ENCODE results near the gene DAAM1.

Gene DAAM1

DNA sequence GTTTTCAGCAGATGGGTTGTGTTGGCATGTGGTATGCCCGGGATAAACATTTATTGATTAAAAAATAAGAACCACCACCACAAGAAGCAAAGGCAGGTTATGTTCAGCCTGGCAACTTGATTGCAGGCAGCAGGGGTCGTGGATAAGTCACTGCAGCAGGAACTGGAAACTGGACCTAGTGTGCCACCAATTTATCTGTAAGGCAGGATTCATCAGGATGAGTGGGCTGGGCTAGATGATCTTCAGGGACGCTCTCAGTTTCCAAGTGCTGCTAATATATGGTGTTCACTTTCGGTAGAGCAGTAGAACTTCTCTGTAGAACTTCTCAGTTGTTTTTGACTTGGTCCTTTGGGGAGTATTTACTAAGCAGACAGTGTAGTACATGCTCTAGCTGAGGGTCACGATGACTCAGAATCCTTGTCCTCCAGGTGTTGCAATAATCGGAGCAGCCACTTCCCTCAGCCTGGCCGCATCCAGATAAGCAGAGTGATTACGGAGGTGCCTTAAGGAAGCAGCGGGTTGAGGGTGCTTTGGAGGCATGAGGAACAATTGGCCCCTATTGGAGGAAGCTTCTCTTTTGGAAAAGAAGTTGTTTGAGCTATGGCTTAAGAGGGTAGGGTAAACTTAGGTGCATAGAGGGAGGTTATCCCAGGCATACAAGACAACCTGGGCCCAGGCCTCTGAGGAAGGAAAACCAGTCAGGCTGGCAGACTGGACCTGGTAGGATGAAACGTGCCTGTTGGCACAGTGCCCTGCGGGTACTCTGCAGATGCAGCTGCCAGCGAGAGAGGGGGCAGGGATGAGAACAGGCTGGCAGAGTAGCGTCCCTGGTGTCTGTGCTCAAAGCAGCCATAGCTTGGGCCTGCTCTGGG is 172.7 kb downstream of the DAAM1 start:
- Mint-ChIP-seq H3K27ac (no peak overlapping the region), H3K27me3 (no peaks in the 10 kb centered on the region), H3K36me3 (peaks cover 27% of the 10 kb centered on the region), H3K4me3 (no peak overlapping the region), H3K4me1 (ENCODE audit: low read depth) (peaks cover 4% of the 10 kb centered on the region), H3K9me3 (ENCODE audit: low read depth) (no peaks in the 10 kb centered on the region)

DNA sequence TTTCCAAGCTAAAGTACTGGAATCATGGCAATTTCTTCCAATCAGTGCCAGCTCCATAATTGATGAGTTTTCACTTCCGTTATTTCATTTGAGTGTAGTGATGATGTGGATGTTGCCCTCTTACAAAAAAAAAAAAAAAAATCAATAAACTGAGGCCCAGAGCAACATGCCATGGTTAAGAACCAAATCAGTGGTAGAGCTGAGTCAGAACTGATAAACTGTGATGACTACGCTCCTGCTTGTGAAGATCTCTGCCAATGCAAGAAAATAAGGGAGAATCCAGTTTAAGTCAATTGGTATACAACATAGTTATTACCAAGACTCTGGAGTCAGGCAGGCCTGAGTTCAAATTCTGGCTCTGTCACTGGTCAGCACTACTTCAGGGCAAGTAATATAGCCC is 174.0 kb downstream of the DAAM1 start:
- no peaks in the 10 kb centered on the region for H3K27me3 Mint-ChIP-seq
- no peak overlapping the region for H3K27ac Mint-ChIP-seq
- peaks cover 22% of the 10 kb centered on the region for H3K36me3 Mint-ChIP-seq
- H3K4me3 Mint-ChIP-seq = no peak overlapping the region
- peaks cover 4% of the 10 kb centered on the region for H3K4me1 Mint-ChIP-seq (ENCODE audit: low read depth)
- no peaks in the 10 kb centered on the region for H3K9me3 Mint-ChIP-seq (ENCODE audit: low read depth)

GRCh38 chr14:59363531-59364226 is 175.2 kb downstream of the DAAM1 start:
- Mint-ChIP-seq H3K9me3 (ENCODE audit: low read depth) (no peaks in the 10 kb centered on the region), H3K27ac (no peak overlapping the region), H3K27me3 (no peaks in the 10 kb centered on the region), H3K36me3 (peaks cover 27% of the 10 kb centered on the region), H3K4me3 (no peak overlapping the region), H3K4me1 (ENCODE audit: low read depth) (peaks cover 4% of the 10 kb centered on the region)

GRCh38 chr14:59370158-59370742 is 181.8 kb downstream of the DAAM1 start:
- H3K27me3 Mint-ChIP-seq = peaks cover 1% of the 10 kb centered on the region
- H3K9me3 Mint-ChIP-seq (ENCODE audit: low read depth) = no peaks in the 10 kb centered on the region
- H3K27ac Mint-ChIP-seq = no peak overlapping the region
- no peak overlapping the region for H3K4me3 Mint-ChIP-seq
- H3K4me1 Mint-ChIP-seq (ENCODE audit: low read depth) = no peaks in the 10 kb centered on the region
- H3K36me3 Mint-ChIP-seq = peaks cover 14% of the 10 kb centered on the region

DNA sequence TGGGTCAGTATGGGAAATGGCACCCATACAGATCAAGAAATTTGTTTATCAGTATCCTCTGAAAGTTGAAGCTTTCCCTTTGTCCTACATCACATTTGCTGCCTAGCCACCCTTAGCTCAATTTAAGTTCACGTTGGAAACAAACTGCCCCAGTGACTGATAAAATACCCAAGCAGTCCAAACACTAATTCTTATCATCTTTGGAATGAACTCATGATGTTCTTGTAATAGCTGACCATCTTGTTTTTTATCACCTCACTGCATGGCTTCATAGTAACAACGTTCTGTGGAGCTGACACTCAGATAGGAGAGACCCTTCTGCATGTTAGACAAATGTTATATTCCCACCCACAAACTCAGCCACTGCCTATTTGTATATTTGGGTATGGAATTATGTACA is 183.3 kb downstream of the DAAM1 start:
- Mint-ChIP-seq H3K4me1 (ENCODE audit: low read depth) (no peaks in the 10 kb centered on the region), H3K36me3 (peaks cover 12% of the 10 kb centered on the region), H3K9me3 (ENCODE audit: low read depth) (no peaks in the 10 kb centered on the region), H3K27ac (no peak overlapping the region), H3K4me3 (no peak overlapping the region), H3K27me3 (peaks cover 3% of the 10 kb centered on the region)

GRCh38 chr14:59374048-59374447 is 185.6 kb downstream of the DAAM1 start:
- Mint-ChIP-seq H3K36me3 (peaks cover 1% of the 10 kb centered on the region), H3K27ac (no peak overlapping the region), H3K27me3 (peaks cover 4% of the 10 kb centered on the region), H3K4me1 (ENCODE audit: low read depth) (no peaks in the 10 kb centered on the region), H3K9me3 (ENCODE audit: low read depth) (no peaks in the 10 kb centered on the region), H3K4me3 (no peak overlapping the region)

DNA sequence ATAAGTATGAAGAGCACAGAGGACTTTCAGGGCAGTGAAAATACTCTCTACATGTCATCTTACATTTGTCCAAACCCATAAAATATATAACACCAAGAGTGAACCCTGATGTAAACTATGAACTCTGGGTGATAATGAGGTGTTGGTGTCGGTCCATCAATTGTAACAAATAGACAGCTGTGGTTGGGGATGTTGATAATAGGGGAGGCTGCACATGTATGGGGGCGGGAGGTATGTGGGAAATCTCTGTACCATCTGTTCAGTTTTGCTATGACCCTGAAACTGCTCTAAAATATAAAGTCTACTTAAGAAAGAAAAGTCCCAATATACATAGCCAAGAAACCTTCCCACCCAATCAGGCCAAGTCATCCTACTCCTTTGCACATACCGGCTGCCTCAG is 188.2 kb downstream of the DAAM1 start:
- Mint-ChIP-seq H3K27me3 (peaks cover 9% of the 10 kb centered on the region), H3K36me3 (no peaks in the 10 kb centered on the region), H3K4me1 (ENCODE audit: low read depth) (no peaks in the 10 kb centered on the region), H3K9me3 (ENCODE audit: low read depth) (no peaks in the 10 kb centered on the region), H3K4me3 (no peak overlapping the region), H3K27ac (no peak overlapping the region)

DNA sequence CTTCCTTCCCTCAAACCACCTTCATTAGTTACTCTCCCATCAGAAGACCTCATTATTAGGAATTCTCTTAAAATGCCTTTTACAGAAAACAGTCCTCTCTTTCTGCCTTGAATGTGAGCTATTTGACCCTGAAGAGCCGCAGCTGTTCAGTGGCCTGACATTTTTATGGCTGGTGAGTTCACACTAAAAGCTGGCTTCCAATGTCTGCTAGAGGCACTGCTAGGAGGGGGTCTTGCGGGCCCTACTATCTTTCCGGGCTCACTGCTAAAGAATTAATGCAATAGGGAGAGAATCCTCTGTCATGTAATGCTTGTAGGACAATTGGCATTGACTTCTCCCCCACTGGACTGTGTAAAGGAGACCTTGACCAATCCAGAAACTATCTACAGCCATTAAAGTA is 189.0 kb downstream of the DAAM1 start:
- Mint-ChIP-seq H3K36me3 (no peaks in the 10 kb centered on the region), H3K27me3 (peaks cover 9% of the 10 kb centered on the region), H3K27ac (no peak overlapping the region), H3K9me3 (ENCODE audit: low read depth) (peaks cover 4% of the 10 kb centered on the region), H3K4me1 (ENCODE audit: low read depth) (no peaks in the 10 kb centered on the region), H3K4me3 (no peak overlapping the region)

- H3K27ac Mint-ChIP-seq = no peak overlapping the region
- no peak overlapping the region for H3K4me3 Mint-ChIP-seq
- no peaks in the 10 kb centered on the region for H3K36me3 Mint-ChIP-seq
- H3K9me3 Mint-ChIP-seq (ENCODE audit: low read depth) = peaks cover 5% of the 10 kb centered on the region
- peaks cover 9% of the 10 kb centered on the region for H3K27me3 Mint-ChIP-seq
- H3K4me1 Mint-ChIP-seq (ENCODE audit: low read depth) = no peaks in the 10 kb centered on the region
Observed at GRCh38 chr14:59377991-59378601, 189.6 kb downstream of the DAAM1 start.

DNA sequence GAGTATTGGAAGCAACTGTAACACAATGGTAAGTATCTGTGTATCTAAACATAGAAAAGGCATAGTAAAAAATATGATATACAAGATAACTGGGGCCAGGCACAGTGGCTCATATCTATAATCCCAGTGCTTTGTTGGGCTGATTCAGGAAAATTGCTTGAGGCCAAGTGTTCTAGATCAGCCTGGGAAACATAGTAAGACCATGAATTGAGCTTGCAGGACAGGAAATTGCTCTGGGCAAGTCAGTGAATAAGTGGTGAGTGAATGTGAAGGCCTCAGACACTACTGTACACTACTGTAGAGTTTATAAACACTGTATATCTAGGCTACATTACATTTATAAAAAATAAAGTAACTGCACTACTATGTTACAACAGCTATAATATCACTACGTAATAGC is 201.5 kb downstream of the DAAM1 start:
- Mint-ChIP-seq H3K36me3 (peaks cover under 1% of the 10 kb centered on the region), H3K4me3 (no peak overlapping the region), H3K27me3 (peaks cover 2% of the 10 kb centered on the region), H3K4me1 (ENCODE audit: low read depth) (no peaks in the 10 kb centered on the region), H3K27ac (no peak overlapping the region), H3K9me3 (ENCODE audit: low read depth) (peaks cover 16% of the 10 kb centered on the region)

GRCh38 chr14:59391388-59391787 is 202.9 kb downstream of the DAAM1 start:
- Mint-ChIP-seq H3K4me3 (no peak overlapping the region), H3K4me1 (ENCODE audit: low read depth) (no peaks in the 10 kb centered on the region), H3K9me3 (ENCODE audit: low read depth) (peaks cover 11% of the 10 kb centered on the region), H3K36me3 (peaks cover 2% of the 10 kb centered on the region), H3K27me3 (peaks cover 3% of the 10 kb centered on the region), H3K27ac (no peak overlapping the region)

DNA sequence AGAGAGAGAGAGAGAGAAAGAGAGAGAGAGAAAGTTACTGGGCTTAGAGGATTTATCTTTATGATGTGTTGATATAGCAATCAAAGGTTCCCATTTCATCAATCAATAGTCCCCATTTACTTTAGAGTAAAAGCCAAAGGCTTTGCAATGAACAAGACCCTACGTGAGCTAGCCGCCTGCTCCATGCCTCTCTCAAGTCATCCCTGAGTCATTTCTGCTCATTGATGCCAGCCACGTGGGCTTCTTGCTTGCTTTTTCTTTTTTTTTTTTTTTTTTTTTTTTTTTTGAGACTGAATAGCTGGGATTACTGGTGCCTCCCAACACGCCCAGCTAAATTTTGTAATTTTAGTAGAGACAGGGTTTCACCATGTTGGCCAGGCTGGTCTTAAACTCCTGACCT is 205.8 kb downstream of the DAAM1 start:
- Mint-ChIP-seq H3K9me3 (ENCODE audit: low read depth) (no peaks in the 10 kb centered on the region), H3K4me1 (ENCODE audit: low read depth) (peaks cover 10% of the 10 kb centered on the region), H3K36me3 (peaks cover 2% of the 10 kb centered on the region), H3K27me3 (peaks cover 4% of the 10 kb centered on the region), H3K4me3 (no peak overlapping the region), H3K27ac (no peak overlapping the region)

DNA sequence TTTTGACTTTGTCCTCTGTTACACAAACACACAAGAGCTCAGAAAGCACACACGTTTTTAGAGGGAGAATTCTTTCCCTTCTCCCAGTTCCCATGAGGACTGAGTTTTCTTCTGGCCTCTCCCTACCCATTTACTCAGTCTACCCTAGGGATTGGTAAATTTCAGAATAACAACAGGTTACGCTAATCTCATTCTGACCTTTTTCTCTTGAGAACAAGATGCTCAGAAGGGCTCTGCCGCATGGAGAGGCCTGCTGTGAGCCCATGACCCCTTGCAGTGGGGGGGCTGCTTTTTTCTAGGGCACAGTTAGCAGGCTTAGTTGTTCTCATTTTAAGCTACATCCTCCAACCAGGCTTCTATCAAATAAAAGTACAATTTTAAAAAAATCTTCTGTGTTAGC is 207.2 kb downstream of the DAAM1 start:
- Mint-ChIP-seq H3K27ac (no peak overlapping the region), H3K27me3 (peaks cover 4% of the 10 kb centered on the region), H3K9me3 (ENCODE audit: low read depth) (no peaks in the 10 kb centered on the region), H3K4me3 (no peak overlapping the region), H3K4me1 (ENCODE audit: low read depth) (peaks cover 12% of the 10 kb centered on the region), H3K36me3 (peaks cover 2% of the 10 kb centered on the region)

DNA sequence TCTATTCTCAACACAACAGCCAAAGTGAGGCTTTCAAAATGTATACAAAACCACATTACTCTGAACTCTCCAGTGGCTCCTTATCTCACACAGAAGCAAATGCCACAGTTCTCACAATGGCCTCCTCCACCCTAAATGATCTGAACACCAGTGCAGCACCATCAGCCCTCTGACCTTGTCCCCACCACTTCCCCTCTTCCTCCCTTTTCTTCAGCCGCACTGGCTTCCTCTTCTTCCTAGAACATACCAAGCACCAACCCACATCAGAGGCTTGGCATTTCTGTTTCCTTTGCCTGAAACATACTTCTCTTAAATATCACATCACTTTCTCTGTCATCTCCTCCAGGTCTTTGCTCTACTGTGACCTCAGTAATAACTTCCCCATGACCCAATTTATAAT is 210.4 kb downstream of the DAAM1 start:
- no peak overlapping the region for H3K27ac Mint-ChIP-seq
- peaks cover 4% of the 10 kb centered on the region for H3K27me3 Mint-ChIP-seq
- peaks cover 12% of the 10 kb centered on the region for H3K4me1 Mint-ChIP-seq (ENCODE audit: low read depth)
- peak overlapping the region; percentile 2 for H3K4me3 Mint-ChIP-seq
- peaks cover 2% of the 10 kb centered on the region for H3K36me3 Mint-ChIP-seq
- no peaks in the 10 kb centered on the region for H3K9me3 Mint-ChIP-seq (ENCODE audit: low read depth)
